SU-DHL-6 (cell line): Measurements from ENCODE around the gene DIP2C.

Experiments used
- H2AFZ ChIP-seq: fragments of 200-600 bp; sonication (generic); 2 replicates; pipeline ENCODE4 v1.6.1; 2014; ENCODE audit warnings: low read depth, mild to moderate bottlenecking, moderate library complexity, mixed read lengths, antibody characterized with exemption, low read length; ENCODE audit not compliant: severe bottlenecking
- H3F3A ChIP-seq: fragments of 200-600 bp; shearing (Covaris generic); 2 replicates; pipeline ENCODE4 v1.6.0; 2016; ENCODE audit warnings: antibody characterized with exemption, mild to moderate bottlenecking; ENCODE audit not compliant: insufficient read depth
- H3K27ac ChIP-seq: fragments of 200-600 bp; sonication (generic); 2 replicates; pipeline ENCODE4 v1.5.1; 2016; ENCODE audit warnings: low read depth, mild to moderate bottlenecking, low read length, moderate library complexity, mixed read lengths
- H3K27me3 ChIP-seq: fragments of 200-600 bp; sonication (generic), shearing (Covaris generic); 2 replicates; pipeline ENCODE4 v1.6.0; 2014; ENCODE audit warnings: mild to moderate bottlenecking, low read length
- H3K36me3 ChIP-seq: fragments of 200-600 bp; sonication (generic); 2 replicates; pipeline ENCODE4 v1.6.1; 2014; ENCODE audit warnings: mild to moderate bottlenecking, low read length, mixed read lengths
- H3K4me2 ChIP-seq: fragments of 300-600, 200-600 bp; shearing (Covaris generic), sonication (generic); 2 replicates; pipeline ENCODE4 v1.6.0; 2014; ENCODE audit warnings: low read length, low read depth, mild to moderate bottlenecking; ENCODE audit not compliant: poor library complexity, severe bottlenecking
- H3K4me3 ChIP-seq: fragments of 200-600 bp; sonication (generic); 2 replicates; pipeline ENCODE4 v1.5.1; 2014; ENCODE audit warnings: antibody characterized with exemption, low read length, mild to moderate bottlenecking, mixed read lengths; ENCODE audit not compliant: insufficient read depth, poor library complexity, severe bottlenecking
- H3K79me2 ChIP-seq: fragments of 200-600 bp; sonication (generic); 2 replicates; pipeline ENCODE4 v1.6.1; 2014; ENCODE audit warnings: mild to moderate bottlenecking, low read length, moderate library complexity; ENCODE audit not compliant: insufficient read depth
- H3K9ac ChIP-seq: fragments of 200-600 bp; sonication (generic); 2 replicates; pipeline ENCODE4 v1.7.0; 2014; ENCODE audit warnings: mild to moderate bottlenecking, low read length
- H3K9me2 ChIP-seq: fragments of 200-600 bp; sonication (generic); replicated peaks from 2 replicates; pipeline ENCODE4 v1.6.1; 2014; ENCODE audit warnings: low read length; ENCODE audit not compliant: insufficient read depth
- H3K9me3 ChIP-seq: fragments of 200-600 bp; sonication (generic); 2 replicates; pipeline ENCODE4 v1.6.1; 2014; ENCODE audit warnings: low read length, mixed read lengths; ENCODE audit not compliant: insufficient read depth
- H4K20me1 ChIP-seq: fragments of 200-600 bp; sonication (generic); 2 replicates; pipeline ENCODE4 v1.6.1; 2014; ENCODE audit warnings: low read depth, mild to moderate bottlenecking, antibody characterized with exemption, low read length, moderate library complexity, mixed read lengths
- CTCF ChIP-seq: fragments of 200-600 bp; sonication (generic); IDR thresholded peaks from one replicate; pipeline ENCODE4 v1.5.1; 2017; ENCODE audit warnings: antibody characterized with exemption, mild to moderate bottlenecking, low read length, moderate library complexity; ENCODE audit not compliant: insufficient read depth, poor library complexity, severe bottlenecking
- EZH2phosphoT487 ChIP-seq: fragments of 200-600 bp; sonication (generic), shearing (Covaris generic); conservative IDR thresholded peaks from 2 replicates; pipeline ENCODE4 v1.6.1; 2018; ENCODE audit warnings: mild to moderate bottlenecking, antibody characterized with exemption, low read length, moderate library complexity, mixed read lengths

Gene DIP2C

GRCh38 chr10:488933-489215 lies 200.6 kb downstream of the DIP2C start:
- no peak overlapping the region for H3K27ac ChIP-seq
- H3K4me3 ChIP-seq: no peak overlapping the region
- no peaks in the 10 kb centered on the region for H3K36me3 ChIP-seq
- no peaks in the 10 kb centered on the region for H3K27me3 ChIP-seq
- H3K9ac ChIP-seq: no peak overlapping the region
- no peak for TF ChIP-seq EZH2phosphoT487
- TF ChIP-seq CTCF: no peak
- no peak overlapping the region for H3K4me2 ChIP-seq
- H3F3A ChIP-seq: no peaks in the 10 kb centered on the region
- no peaks in the 10 kb centered on the region for H4K20me1 ChIP-seq
- H3K9me3 ChIP-seq: no peaks in the 10 kb centered on the region
- peaks cover 14% of the 10 kb centered on the region; the same call in 1 of the 2 replicates for H3K79me2 ChIP-seq
- H2AFZ ChIP-seq: no peak overlapping the region
- H3K9me2 ChIP-seq: no peaks in the 10 kb centered on the region

- no peaks in the 10 kb centered on the region for H3F3A ChIP-seq
- no peak overlapping the region for H3K4me3 ChIP-seq
- no peak overlapping the region for H2AFZ ChIP-seq
- H3K27ac ChIP-seq: no peak overlapping the region
- H3K4me2 ChIP-seq: no peak overlapping the region
- no peaks in the 10 kb centered on the region for H3K9me3 ChIP-seq
- H3K36me3 ChIP-seq: no peaks in the 10 kb centered on the region
- no peak for TF ChIP-seq EZH2phosphoT487
- TF ChIP-seq CTCF: no peak
- no peaks in the 10 kb centered on the region for H4K20me1 ChIP-seq
- H3K9ac ChIP-seq: no peak overlapping the region
- peaks cover 14% of the 10 kb centered on the region; the same call in 1 of the 2 replicates for H3K79me2 ChIP-seq
- no peaks in the 10 kb centered on the region for H3K9me2 ChIP-seq
- H3K27me3 ChIP-seq: no peaks in the 10 kb centered on the region
These were observed 201.2 kb downstream of the DIP2C start for GRCh38 chr10:488081-488932.

DNA sequence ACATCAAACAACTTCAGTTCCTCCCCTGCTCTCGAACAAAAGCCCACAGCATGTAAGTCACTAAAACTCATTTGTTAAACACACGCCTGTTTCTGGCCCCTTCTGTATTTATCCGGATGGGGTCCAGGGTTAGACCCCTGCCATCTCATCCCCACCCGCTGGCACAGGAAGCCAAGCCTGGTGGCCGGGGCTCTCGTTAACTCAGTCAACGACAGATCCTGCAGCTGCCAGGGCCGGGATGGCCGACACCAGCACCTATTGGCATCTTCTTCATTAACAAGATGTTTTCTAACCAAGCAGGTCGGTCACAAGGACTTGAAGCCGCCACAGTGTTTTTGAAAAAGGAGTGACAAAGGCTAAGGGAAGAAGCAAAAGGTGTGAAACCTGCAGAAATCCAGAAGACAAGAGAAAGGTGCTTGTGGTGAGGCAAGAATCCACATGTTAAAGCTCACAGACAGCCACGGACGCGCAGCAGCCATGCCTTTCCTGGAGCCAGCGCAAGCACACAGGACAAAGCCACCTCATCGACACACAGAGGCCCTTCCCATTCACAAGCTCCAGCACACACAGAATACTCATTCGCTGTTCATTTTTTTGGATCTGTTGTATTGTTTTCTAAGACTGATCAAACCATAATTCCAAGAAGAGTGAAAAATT lies 202.7 kb downstream of the DIP2C start:
- no peak overlapping the region for H3K4me2 ChIP-seq
- H3K27me3 ChIP-seq: no peaks in the 10 kb centered on the region
- no peaks in the 10 kb centered on the region for H3K9me3 ChIP-seq
- H3K27ac ChIP-seq: no peak overlapping the region
- no peak overlapping the region for H3K4me3 ChIP-seq
- peaks cover 3% of the 10 kb centered on the region; the same call in 1 of the 2 replicates for H3K79me2 ChIP-seq
- H3K36me3 ChIP-seq: no peaks in the 10 kb centered on the region
- H3K9me2 ChIP-seq: no peaks in the 10 kb centered on the region
- no peak overlapping the region for H2AFZ ChIP-seq
- TF ChIP-seq CTCF (no peak), EZH2phosphoT487 (no peak)
- H3K9ac ChIP-seq: no peak overlapping the region
- H4K20me1 ChIP-seq: no peaks in the 10 kb centered on the region
- no peaks in the 10 kb centered on the region for H3F3A ChIP-seq
